Right lobe of liver (tissue), 4 donors: ENCODE data around the gene PLPPR5.

Experiments
- POLR2A ChIP-seq: fragments of 450-650 bp; IDR thresholded peaks from one replicate; pipeline ENCODE4 v1.6.1; 2017; ENCODE audit warnings: antibody characterized with exemption, mild to moderate bottlenecking
- TF ChIP-seq, protein P1 (sequence below), 4 donors: fragments of 200-600 bp in 3 of 4; fragments of 450-650 bp in 1 of 4; IDR thresholded peaks; one replicate each; pipeline versions ENCODE4 v1.5.1 to v1.8.0; 2016 to 2022; ENCODE audit warnings: antibody characterized with exemption in 4 of 4, mild to moderate bottlenecking in 2 of 4
- donor health status: DM: no; HTN: no; CAD: no.
- donor health status: DM: no; HTN: no; CAD: no.
- donor health status: DM: no; HTN: yes; CAD: no.

DNA sequence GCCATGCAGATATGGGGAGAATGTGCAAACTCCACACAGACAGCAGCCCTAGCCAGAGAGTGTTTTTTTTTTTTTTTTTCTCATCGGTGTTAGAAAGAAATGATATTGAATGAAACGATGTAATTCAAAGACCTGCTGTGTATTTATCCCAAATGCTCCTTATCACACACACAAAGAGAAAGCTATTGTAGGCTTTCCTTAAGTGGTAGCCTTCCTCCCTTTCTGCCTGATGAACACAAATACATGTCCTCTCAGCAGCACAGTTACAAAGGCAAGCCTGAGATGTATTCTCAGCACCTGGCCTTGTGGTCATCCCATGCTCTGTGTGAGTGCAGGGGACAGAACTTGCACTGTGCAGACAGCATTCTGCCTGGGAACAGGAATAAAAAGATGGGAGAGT lies 93.8 kb downstream of the PLPPR5 start:
- TF ChIP-seq, protein P1, sequence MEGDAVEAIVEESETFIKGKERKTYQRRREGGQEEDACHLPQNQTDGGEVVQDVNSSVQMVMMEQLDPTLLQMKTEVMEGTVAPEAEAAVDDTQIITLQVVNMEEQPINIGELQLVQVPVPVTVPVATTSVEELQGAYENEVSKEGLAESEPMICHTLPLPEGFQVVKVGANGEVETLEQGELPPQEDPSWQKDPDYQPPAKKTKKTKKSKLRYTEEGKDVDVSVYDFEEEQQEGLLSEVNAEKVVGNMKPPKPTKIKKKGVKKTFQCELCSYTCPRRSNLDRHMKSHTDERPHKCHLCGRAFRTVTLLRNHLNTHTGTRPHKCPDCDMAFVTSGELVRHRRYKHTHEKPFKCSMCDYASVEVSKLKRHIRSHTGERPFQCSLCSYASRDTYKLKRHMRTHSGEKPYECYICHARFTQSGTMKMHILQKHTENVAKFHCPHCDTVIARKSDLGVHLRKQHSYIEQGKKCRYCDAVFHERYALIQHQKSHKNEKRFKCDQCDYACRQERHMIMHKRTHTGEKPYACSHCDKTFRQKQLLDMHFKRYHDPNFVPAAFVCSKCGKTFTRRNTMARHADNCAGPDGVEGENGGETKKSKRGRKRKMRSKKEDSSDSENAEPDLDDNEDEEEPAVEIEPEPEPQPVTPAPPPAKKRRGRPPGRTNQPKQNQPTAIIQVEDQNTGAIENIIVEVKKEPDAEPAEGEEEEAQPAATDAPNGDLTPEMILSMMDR (IDR thresholded peaks at IDR 0.05) = no peak
- TF ChIP-seq POLR2A = no peak
